Measurements from ENCODE around the gene GBA2.

GBA2 gene

GRCh38 chr9:35714579-35715252 is 34.3 kb downstream of the GBA2 start:
- no peak for DNase-seq (ENCODE audit: low read depth)

- no peak for DNase-seq (ENCODE audit: low read depth)
These were observed 34.9 kb downstream of the GBA2 start for GRCh38 chr9:35714123-35714522.

- no peak for DNase-seq (ENCODE audit: low read depth)
These were observed 35.5 kb downstream of the GBA2 start for GRCh38 chr9:35713578-35713977.

GRCh38 chr9:35712762-35713400 is 36.1 kb downstream of the GBA2 start:
- no peak for DNase-seq (ENCODE audit: low read depth)

- DNase-seq (ENCODE audit: low read depth), result no peak
These were observed 37.3 kb downstream of the GBA2 start for GRCh38 chr9:35711501-35712428.

- no peak for DNase-seq (ENCODE audit: low read depth)
These were observed 38.1 kb downstream of the GBA2 start for GRCh38 chr9:35710818-35711500.

- no peak for DNase-seq (ENCODE audit: low read depth)
These were observed 40.9 kb downstream of the GBA2 start for GRCh38 chr9:35708146-35708545.

- no peak for DNase-seq (ENCODE audit: low read depth)
These were observed 42.1 kb downstream of the GBA2 start for GRCh38 chr9:35706951-35707350.

GRCh38 chr9:35705836-35706430 is 43.1 kb downstream of the GBA2 start:
- no peak for DNase-seq (ENCODE audit: low read depth)

GRCh38 chr9:35705372-35705771 is 43.7 kb downstream of the GBA2 start:
- no peak for DNase-seq (ENCODE audit: low read depth)

- no peak for DNase-seq (ENCODE audit: low read depth)
These were observed 44.9 kb downstream of the GBA2 start for GRCh38 chr9:35703906-35704672.

GRCh38 chr9:35702696-35703095 is 46.3 kb downstream of the GBA2 start:
- no peak for DNase-seq (ENCODE audit: low read depth)

GRCh38 chr9:35700942-35701341 is 48.1 kb downstream of the GBA2 start:
- no peak for DNase-seq (ENCODE audit: low read depth)

- DNase-seq (ENCODE audit: low read depth), result no peak
These were observed 49.0 kb downstream of the GBA2 start for GRCh38 chr9:35700031-35700430.

- DNase-seq (ENCODE audit: low read depth), result no peak
These were observed 50.8 kb downstream of the GBA2 start for GRCh38 chr9:35698231-35698630.

- no peak for DNase-seq (ENCODE audit: low read depth)
These were observed 51.5 kb downstream of the GBA2 start for GRCh38 chr9:35697486-35697885.

GRCh38 chr9:35696520-35697215 is 52.4 kb downstream of the GBA2 start:
- peak; percentile 37 for DNase-seq (ENCODE audit: low read depth)

GRCh38 chr9:35695943-35696401 is 53.1 kb downstream of the GBA2 start:
- DNase-seq (ENCODE audit: low read depth), result no peak

GRCh38 chr9:35691757-35692301 is 57.2 kb downstream of the GBA2 start:
- DNase-seq (ENCODE audit: low read depth), result no peak

- DNase-seq (ENCODE audit: low read depth), result no peak
These were observed 57.7 kb downstream of the GBA2 start for GRCh38 chr9:35691334-35691650.

Data from stimulated activated CD8-positive, alpha-beta memory T cell treated with anti-CD3 and anti-CD28 coated beads, Interleukin-15, amount 100 ng/mL, for 1 hour (primary cell).